Large intestine (tissue), 3 donors: ENCODE data around the gene SPATA32. TPM values are rescaled to one million over a fixed set of nuclear protein-coding genes. Genes with fewer than 3 reads are reported as not detected.

Experiments used
- DNase-seq, 2 donors: peaks; one replicate each; pipeline versions ENCODE4 v3.0.0 to v3.0.0-alpha.2; 2013
- H3K27ac ChIP-seq: one replicate; pipeline ENCODE4 v1.5.1; 2013; ENCODE audit warnings: low read length
- H3K27me3 ChIP-seq: 2 replicates; pipeline ENCODE4 v1.6.1; 2013; ENCODE audit warnings: low read length; ENCODE audit not compliant: control insufficient read depth, insufficient read depth
- H3K36me3 ChIP-seq: 2 replicates; pipeline ENCODE4 v1.6.1; 2013; ENCODE audit warnings: low read length; ENCODE audit not compliant: control insufficient read depth, insufficient read depth
- H3K4me1 ChIP-seq: one replicate; pipeline ENCODE4 v1.6.1; 2013; ENCODE audit warnings: low read length; ENCODE audit not compliant: control insufficient read depth, insufficient read depth
- H3K4me3 ChIP-seq: one replicate; pipeline ENCODE4 v1.5.1; 2013; ENCODE audit warnings: low read length
- H3K9me3 ChIP-seq: one replicate; pipeline ENCODE4 v1.6.1; 2013; ENCODE audit warnings: mild to moderate bottlenecking, low read depth, low read length, moderate library complexity; ENCODE audit not compliant: control insufficient read depth
- WGBS: methylation state at CpG from one replicate; pipeline ENCODE4 v1.1.5; 2013; ENCODE audit warnings: low lambda C conversion rate; ENCODE audit not compliant: insufficient coverage; 5-methylcytosine and 5-hydroxymethylcytosine counted together
- polyA plus RNA-seq: library from polyadenylated mRNA; unstranded; fragments of 120-200 nt; gene quantifications from one replicate; pipeline ENCODE4 v1.2.1, GENCODE V29; 2013

Gene SPATA32
- polyA plus RNA-seq, 1 donor = 0.24 TPM

- DNase-seq = no peak
- Histone ChIP-seq H3K27ac (no peak overlapping the region), H3K36me3 (no peaks in the 10 kb centered on the region), H3K27me3 (peaks cover 28% of the 10 kb centered on the region), H3K9me3 (no peaks in the 10 kb centered on the region), H3K4me3 (no peak overlapping the region), H3K4me1 (no peaks in the 10 kb centered on the region)
- WGBS = no CpG with 5 or more reads among the region's 6 CpGs
These were observed 27.1 kb downstream of the SPATA32 start for GRCh38 chr17:45234641-45235415.

GRCh38 chr17:45233423-45233924, 28.4 kb downstream of the SPATA32 start:
- Histone ChIP-seq H3K27ac (no peak overlapping the region), H3K4me3 (no peak overlapping the region), H3K4me1 (peaks cover 9% of the 10 kb centered on the region), H3K27me3 (peaks cover 20% of the 10 kb centered on the region), H3K9me3 (no peaks in the 10 kb centered on the region), H3K36me3 (no peaks in the 10 kb centered on the region)
- no CpG with 5 or more reads among the region's 8 CpGs for WGBS
- DNase-seq = no peak

- peaks cover 15% of the 10 kb centered on the region for H3K4me1 ChIP-seq
- H3K27me3 ChIP-seq = peaks cover 20% of the 10 kb centered on the region
- no peak overlapping the region for H3K27ac ChIP-seq
- no peaks in the 10 kb centered on the region for H3K36me3 ChIP-seq
- H3K4me3 ChIP-seq = no peak overlapping the region
- DNase-seq = no peak
- H3K9me3 ChIP-seq = no peaks in the 10 kb centered on the region
- no CpG with 5 or more reads among the region's 9 CpGs for WGBS
These were observed 29.1 kb downstream of the SPATA32 start for GRCh38 chr17:45232514-45233422.

GRCh38 chr17:45231481-45232116, 30.3 kb downstream of the SPATA32 start:
- no peak for DNase-seq
- Histone ChIP-seq H3K9me3 (no peaks in the 10 kb centered on the region), H3K27me3 (peaks cover 14% of the 10 kb centered on the region), H3K4me3 (no peak overlapping the region), H3K36me3 (no peaks in the 10 kb centered on the region), H3K27ac (no peak overlapping the region), H3K4me1 (peaks cover 15% of the 10 kb centered on the region)
- WGBS = 82% methylated on average over 3 of the region's 19 CpGs

- Histone ChIP-seq H3K36me3 (no peaks in the 10 kb centered on the region), H3K27ac (no peak overlapping the region), H3K4me3 (no peak overlapping the region), H3K27me3 (peaks cover 11% of the 10 kb centered on the region), H3K9me3 (no peaks in the 10 kb centered on the region), H3K4me1 (peaks cover 15% of the 10 kb centered on the region)
- DNase-seq = no peak
- no CpG with 5 or more reads among the region's 12 CpGs for WGBS
These were observed 31.0 kb downstream of the SPATA32 start for GRCh38 chr17:45230787-45231480.

- Histone ChIP-seq H3K4me3 (no peak overlapping the region), H3K9me3 (no peaks in the 10 kb centered on the region), H3K4me1 (peaks cover 15% of the 10 kb centered on the region), H3K36me3 (no peaks in the 10 kb centered on the region), H3K27ac (no peak overlapping the region), H3K27me3 (peaks cover 9% of the 10 kb centered on the region)
- DNase-seq = no peak
- no CpG with 5 or more reads among the region's 4 CpGs for WGBS
These were observed 31.5 kb downstream of the SPATA32 start for GRCh38 chr17:45230410-45230786.

GRCh38 chr17:45229681-45230409, 32.0 kb downstream of the SPATA32 start:
- WGBS = no CpG with 5 or more reads among the region's 16 CpGs
- Histone ChIP-seq H3K4me3 (no peak overlapping the region), H3K27me3 (peaks cover 15% of the 10 kb centered on the region), H3K27ac (no peak overlapping the region), H3K36me3 (no peaks in the 10 kb centered on the region), H3K9me3 (no peaks in the 10 kb centered on the region), H3K4me1 (peaks cover 15% of the 10 kb centered on the region)
- DNase-seq = no peak

- Histone ChIP-seq H3K27me3 (peaks cover 23% of the 10 kb centered on the region), H3K9me3 (no peaks in the 10 kb centered on the region), H3K36me3 (no peaks in the 10 kb centered on the region), H3K27ac (no peak overlapping the region), H3K4me1 (peaks cover 15% of the 10 kb centered on the region), H3K4me3 (no peak overlapping the region)
- peak in 1 of 2 donors; percentile 67 for DNase-seq
- WGBS = no CpG with 5 or more reads among the region's 19 CpGs
These were observed 32.9 kb downstream of the SPATA32 start for GRCh38 chr17:45228763-45229539.
